ENCODE measurements around the gene MCTS1. TPM values are rescaled to one million over a fixed set of nuclear protein-coding genes. Genes with fewer than 3 reads are reported as not detected.

The MCTS1 gene
- total and polyA plus RNA-seq, 9 donors, result 11.8 to 46.9 (median 20.6) TPM

DNA sequence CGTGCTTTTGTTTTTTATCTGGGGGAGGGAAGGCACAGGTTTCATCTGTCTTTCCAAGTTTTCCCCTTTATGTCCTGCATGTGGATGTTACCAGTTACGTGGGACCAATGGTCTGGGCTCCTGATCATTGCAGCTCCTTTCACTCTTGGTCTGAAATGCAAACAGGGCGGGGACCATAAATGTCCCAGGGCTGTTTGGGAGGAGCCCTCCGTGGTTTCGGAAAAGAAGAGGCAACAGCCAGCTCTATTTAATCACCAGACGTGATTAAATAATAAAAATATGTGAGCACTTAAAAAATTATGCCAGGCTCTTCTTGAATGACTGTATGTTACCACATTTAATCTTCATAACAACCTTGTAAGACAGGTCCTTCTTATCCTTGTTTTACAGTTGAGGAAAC is 56.7 kb downstream of the MCTS1 start:
- TF ChIP-seq, protein P1, sequence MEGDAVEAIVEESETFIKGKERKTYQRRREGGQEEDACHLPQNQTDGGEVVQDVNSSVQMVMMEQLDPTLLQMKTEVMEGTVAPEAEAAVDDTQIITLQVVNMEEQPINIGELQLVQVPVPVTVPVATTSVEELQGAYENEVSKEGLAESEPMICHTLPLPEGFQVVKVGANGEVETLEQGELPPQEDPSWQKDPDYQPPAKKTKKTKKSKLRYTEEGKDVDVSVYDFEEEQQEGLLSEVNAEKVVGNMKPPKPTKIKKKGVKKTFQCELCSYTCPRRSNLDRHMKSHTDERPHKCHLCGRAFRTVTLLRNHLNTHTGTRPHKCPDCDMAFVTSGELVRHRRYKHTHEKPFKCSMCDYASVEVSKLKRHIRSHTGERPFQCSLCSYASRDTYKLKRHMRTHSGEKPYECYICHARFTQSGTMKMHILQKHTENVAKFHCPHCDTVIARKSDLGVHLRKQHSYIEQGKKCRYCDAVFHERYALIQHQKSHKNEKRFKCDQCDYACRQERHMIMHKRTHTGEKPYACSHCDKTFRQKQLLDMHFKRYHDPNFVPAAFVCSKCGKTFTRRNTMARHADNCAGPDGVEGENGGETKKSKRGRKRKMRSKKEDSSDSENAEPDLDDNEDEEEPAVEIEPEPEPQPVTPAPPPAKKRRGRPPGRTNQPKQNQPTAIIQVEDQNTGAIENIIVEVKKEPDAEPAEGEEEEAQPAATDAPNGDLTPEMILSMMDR (IDR thresholded peaks at IDR 0.05), result no peak
- Histone ChIP-seq H3K27ac (no peak overlapping the region), H3K4me3 (no peak overlapping the region), H3K9me3 (no peaks in the 10 kb centered on the region), H3K36me3 (no peaks in the 10 kb centered on the region), H3K27me3 (no peaks in the 10 kb centered on the region), H3K4me1 (ENCODE audit: insufficient read depth) (no peaks in the 10 kb centered on the region)
- DNase-seq, result no peak
- intact Hi-C loops (cut with DNase I), result loop anchor here in 1 of 4 donors (10.0 kb wide), 1 partner anchor 146 kb away; no protein-coding TSS in a partner anchor
- WGBS, 3 donors, result 43 to 46% (median 44%) methylated on average over 6 of the region's 6 CpGs

Other genes with a start within 250 kb of the MCTS1 start
- gene ATP1B4, start 242.0 kb upstream of the MCTS1 start, total RNA-seq, result not detected
- gene ATP1B4, start 242.0 kb upstream of the MCTS1 start, polyA plus RNA-seq, result not detected
- gene LAMP2, start 134.8 kb upstream of the MCTS1 start, total RNA-seq, result 100 to 1,000 TPM in 3 of 7 donors, 10 to 100 TPM in 4; 68.1 to 129 (median 87.3) TPM
- gene LAMP2, start 134.8 kb upstream of the MCTS1 start, polyA plus RNA-seq, result 100 to 1,000 TPM in 1 of 2 donors, 10 to 100 TPM in 1; 55.2 to 170 TPM
- gene CUL4B, start 43.1 kb upstream of the MCTS1 start, total RNA-seq, result 10 to 100 TPM; 36.1 to 64.9 (median 47.6) TPM
- gene CUL4B, start 43.1 kb upstream of the MCTS1 start, polyA plus RNA-seq, result 10 to 100 TPM; 26.2 to 67.8 TPM
- 10 to 100 TPM; 11.4 to 28.0 (median 15.5) TPM for gene C1GALT1C1, start 26.0 kb downstream of the MCTS1 start, total RNA-seq
- gene C1GALT1C1, start 26.0 kb downstream of the MCTS1 start, polyA plus RNA-seq, result 10 to 100 TPM; 12.4 to 31.6 TPM